DMS79 treated with DMSO at 0.1 percent for 48 hours (cell line): ENCODE measurements around the gene TIMM10B.

Experiments used
- DNase-seq: peaks from one replicate; lab custom pipeline; 2025; lab: John Stamatoyannopoulos, UW

TIMM10B gene

GRCh38 chr11:6481012-6481923 lies at the start of gene TIMM10B, which contains the start of gene ARFIP2:
Gene TIMM10B (plus strand): TSS chr11:6481501. CDS start chr11:6481517, 16 bp downstream.
Gene ARFIP2 (minus strand): TSS chr11:6481331. CDS start chr11:6480421, 910 bp downstream.
- DNase-seq, result peak; percentile 95

DNA sequence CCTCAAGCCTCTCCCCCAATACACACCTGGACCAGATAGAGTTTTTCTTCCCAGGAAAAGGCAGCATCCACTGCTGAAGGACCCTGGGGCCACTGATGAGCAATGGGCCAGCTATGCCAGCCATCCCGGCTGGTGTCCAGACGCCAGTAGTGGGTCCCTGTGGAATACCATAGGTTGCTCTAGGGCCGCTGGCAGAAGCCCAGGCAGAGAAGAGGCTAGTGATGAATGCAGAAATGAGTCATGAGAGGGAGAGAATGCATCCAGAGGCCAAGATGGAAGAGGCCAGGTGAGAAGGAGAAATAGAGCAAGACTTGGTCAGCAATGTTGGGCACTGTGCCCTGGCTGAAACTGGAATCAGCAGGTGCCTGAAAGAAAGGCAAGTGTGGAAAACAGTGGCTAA lies 49.4 kb upstream of the TIMM10B start:
- no peak for DNase-seq

- DNase-seq, result no peak
Observed at GRCh38 chr11:6433998-6434660, 47.2 kb upstream of the TIMM10B start.

DNA sequence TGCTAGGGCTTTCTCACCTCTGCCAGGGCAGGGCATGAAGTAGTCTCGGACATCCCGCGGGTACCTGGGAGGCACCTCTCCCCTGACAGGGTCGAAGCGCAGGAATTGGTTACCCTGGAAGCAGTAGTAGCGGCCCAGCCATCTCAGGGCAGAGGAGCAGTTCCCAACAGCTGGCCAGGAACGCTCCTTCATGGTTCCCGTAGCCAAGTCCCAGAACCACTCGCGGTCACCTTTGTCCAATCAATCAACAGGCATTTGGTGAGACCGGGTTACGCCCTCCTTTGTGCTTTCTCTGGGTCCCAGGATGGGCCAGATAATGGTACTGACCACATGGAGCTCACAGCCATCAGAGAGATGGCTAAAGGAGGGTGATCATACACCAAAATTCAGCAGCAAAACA lies 43.9 kb upstream of the TIMM10B start:
- no peak for DNase-seq

DNA sequence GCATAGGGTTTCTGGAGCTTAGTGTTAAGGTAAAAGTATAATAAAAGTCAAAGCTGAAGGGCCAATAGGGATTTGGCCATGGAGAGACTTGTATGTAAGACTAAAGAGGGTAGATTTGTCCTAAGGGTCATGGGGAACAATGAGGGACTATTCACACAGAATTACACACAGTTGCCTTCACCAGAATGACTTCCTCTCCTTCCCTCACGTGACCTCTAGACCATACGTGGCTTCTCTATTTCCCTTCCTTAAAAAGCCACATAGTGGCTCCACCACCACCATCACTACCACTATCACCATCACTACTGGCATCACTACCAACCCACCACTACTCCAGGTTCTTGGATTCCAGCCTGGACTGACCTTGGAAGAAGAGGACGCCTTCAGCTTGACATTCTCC lies 43.3 kb upstream of the TIMM10B start:
- no peak for DNase-seq

DNA sequence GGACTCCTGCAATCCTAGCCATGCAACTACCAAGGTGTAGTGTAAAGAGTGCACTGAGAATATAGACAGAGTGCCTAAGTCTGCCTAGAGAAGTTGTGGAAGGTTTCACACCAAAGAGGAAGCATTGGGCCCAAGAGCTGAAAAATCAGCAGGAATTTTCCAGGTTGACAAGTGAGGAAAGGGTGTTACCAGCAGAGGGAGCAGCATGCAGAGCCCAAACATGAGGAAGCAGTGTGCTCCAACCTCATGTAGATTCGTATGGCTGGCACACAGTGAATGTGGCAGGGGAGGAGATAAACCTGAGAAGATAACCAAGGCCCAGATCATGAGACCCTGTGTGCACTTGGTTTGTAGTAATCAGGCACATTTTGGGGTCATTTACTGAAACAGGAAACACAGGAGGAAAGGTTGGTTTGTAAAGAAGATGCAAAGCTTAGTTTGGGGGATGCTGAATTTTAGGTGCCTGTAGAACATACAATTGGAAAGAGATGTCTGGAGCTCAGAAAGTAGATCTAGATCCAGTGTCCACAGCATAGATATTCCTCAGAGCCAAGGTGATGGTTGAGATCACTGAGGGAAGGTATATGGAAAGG lies 42.2 kb upstream of the TIMM10B start:
- peak; percentile 9 for DNase-seq

DNA sequence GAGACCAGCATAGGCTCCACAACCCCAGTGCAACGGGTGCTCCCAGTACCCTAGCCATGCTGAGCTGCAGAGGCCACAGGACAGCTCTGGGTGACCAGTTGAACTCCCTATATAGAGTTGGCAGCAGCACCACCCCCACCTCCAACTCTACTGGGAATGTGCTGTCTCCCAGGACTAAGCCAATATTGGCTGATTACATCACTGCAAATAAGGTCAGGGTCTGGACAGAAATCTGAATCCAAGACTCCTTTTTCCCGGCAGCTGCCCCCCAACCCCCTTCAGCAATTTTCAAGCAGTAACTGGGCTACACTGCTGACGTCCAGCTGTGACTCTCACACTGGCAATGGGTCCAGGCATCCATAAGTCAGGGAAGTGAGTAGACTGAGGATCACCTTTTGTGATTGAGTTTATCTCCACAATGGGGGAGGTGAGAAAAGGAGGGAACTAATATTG lies 40.4 kb upstream of the TIMM10B start, which contains the start of gene HPX:
TSS of gene HPX (minus strand) at position 82 of the 453 bp plus-strand sequence. CDS start at position 58, 24 bp downstream.
- DNase-seq, result no peak

DNA sequence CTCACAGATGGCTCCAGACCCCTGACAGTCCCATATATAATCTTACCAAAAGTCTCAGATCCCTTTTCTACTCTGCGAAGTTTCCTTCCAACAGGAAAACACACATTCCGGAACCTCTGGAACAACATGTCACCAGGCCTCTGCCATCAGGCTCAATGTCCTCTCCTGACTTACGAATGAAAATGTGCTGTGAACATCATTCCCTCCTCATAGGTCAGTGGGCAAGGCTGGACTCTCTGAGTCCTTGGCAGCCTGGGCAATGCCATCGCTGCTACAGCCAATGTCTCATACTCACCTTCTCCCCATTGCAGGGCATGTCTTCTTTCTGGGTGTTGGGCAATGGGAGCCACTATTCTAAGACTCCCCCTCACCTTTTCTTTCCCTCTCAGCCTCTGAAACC lies 38.9 kb upstream of the TIMM10B start:
- no peak for DNase-seq

DNA sequence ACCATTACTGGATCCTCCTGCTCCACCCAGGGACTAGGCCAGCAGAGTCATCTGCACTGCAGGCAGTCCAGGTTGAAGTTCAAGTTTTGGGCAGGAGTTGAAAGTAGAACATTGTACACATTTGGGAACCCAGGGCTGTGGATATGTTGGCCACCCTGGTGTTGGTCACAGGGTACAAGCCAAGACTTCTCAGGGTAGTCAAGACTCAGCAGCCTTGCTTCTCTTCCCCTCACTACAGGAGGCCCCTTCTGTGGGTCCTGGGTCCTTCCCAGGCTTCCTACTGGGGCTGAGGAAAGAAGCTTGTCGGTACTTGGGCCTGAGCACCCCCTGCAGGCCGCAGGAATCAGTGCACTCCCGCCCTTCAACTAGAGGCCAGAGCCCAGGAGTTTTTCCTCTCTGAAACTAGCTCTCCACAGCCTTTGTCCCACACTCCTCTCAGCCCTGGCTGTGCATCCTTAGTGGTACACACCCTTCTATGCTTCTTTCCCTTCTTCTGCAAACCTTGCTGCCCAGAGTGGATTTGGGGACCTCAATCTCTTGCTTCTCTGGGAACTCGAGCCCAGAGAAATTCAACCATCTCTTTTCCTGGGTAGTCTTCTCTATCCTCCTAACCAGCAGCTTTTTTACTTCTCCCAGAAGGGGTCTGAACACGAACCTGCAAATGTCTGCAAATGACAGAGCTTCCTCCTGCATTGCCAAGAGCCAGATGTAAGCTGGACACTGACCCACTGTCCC lies 37.9 kb upstream of the TIMM10B start:
- no peak for DNase-seq

DNA sequence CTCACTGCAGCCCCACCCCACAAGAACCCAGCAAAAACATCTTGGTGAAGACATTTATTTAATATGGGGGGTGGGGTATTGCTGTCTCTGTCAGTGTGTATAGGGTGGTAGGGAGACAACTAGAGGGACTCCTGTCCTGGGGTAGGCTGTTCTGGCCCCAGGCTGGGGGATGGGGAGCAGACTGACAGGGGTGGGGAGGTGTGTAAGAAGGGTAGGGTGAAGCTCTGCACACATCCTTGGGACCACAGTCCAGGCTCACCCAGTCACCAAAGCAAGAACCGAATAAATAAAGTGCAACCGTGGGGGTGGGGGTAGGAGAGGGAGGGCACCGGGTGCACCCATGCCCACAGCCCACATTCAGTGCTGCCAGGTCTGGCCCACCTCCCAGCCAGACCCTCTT lies 32.7 kb upstream of the TIMM10B start:
- DNase-seq, result no peak

DNA sequence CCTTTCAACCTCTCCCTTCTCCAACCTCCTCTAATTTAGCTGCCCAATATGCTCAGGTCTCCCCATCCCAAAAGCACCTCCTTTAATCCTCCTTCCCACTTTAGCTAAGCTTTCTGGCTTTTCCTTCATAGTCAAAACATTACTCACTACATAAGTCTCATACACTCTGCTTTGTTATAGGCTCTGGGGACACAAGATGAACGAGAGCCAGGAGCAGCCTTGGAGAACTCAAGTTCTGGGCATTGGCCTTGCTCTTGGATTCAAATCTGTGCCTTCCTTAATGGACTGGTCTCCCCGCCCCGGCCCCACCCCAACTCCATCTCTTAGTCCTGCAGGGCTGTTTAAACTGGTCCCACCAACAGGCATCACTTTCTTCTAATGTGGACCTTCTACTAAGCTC lies 29.1 kb upstream of the TIMM10B start:
- DNase-seq, result no peak

- DNase-seq, result no peak
Observed at GRCh38 chr11:6453152-6453551, 28.1 kb upstream of the TIMM10B start.

DNA sequence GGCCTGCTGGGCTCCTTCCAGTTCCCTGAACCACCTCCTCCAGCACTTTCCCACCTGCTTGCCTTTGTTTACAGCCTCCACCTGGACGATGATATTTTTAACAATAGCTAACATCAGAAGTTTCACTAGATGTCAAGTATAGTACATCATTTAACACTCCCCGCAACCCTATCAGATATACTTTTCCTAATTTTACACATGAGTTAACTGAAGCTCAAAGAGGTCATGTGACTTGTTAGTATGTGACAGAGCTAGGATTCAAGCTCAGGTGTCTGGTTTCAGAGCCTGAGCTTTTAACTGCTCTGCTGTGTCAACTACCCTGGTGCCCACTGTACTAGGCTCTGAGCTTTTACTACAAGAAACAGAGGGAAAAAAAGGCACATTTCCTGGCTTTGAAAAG lies 26.2 kb upstream of the TIMM10B start:
- peak; percentile 43 for DNase-seq

DNA sequence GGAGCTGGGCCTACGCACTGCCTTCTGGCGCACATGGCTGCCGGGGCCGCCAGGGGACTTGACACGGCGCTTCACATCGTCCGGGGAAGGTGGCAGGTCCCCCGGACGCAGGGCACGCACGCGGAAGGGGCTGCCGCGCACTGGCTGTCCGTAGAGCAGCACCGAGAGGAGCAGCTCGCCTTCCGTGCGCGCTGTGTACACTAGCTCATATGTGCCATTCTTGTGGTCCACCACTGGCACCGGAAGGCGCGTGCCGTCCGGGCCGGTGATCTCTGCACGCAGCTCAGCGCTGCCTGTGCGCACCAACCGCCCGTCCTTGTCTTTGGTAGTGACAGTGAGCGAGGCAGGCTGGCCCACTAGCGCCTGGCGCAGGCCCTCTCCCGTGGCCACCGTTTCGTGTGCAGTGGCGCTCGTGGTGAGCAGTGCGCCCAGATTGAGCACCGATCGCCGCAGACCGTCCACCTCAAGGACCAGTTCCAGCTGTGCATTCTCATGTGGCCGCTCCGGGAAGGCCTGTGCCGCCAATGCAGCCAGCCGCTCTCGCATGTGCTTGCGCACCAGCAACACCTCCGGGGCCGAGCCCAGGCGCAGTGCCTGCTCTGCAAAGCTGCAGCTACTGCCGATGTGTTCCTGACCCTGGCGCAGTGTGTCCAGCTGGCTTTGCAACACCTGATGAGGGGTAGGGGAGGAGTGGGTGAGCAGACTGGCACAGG lies 24.8 kb upstream of the TIMM10B start:
- no peak for DNase-seq

GRCh38 chr11:6457581-6458320 lies 23.6 kb upstream of the TIMM10B start:
- DNase-seq, result no peak

- no peak for DNase-seq
Observed at GRCh38 chr11:6458352-6459098, 22.8 kb upstream of the TIMM10B start.

GRCh38 chr11:6459099-6459450 lies 22.2 kb upstream of the TIMM10B start:
- no peak for DNase-seq

DNA sequence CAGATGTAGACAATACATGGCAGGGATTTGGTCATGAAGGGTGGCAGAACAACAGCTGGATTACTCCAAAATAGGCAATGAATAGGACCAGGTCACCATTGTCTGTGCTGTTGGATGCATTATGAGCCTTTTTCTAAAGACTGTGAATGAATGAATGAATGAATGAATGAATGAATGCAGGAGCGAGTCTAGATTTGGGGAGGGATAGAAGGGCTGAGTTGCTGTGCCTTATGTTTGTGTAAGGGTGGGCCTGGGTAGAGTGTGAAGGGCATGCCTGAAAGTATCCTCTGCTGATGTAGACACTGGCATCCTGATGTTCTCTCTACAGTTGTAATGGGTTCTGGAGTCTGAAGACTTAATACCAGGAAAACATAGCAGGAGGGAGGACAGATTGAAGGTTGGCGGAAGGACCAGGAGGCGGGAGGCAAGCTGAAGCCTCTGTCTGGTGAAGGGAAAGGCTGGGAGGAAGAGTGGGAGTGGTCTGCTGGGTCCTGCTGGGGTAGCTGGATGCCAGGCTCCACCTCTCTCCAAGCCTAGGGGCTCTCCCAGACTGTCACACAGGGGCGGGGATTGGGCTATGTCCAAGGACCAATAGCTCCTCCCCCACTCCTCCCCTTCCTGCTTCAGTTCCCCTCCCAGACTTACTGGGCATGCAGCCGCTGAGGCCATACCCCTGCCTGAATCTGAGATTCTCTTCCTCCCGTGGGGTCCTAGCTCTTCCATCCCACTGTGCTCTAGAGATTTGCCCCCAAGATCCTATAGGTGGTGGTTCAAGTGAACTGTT lies 12.4 kb upstream of the TIMM10B start:
- DNase-seq, result no peak

DNA sequence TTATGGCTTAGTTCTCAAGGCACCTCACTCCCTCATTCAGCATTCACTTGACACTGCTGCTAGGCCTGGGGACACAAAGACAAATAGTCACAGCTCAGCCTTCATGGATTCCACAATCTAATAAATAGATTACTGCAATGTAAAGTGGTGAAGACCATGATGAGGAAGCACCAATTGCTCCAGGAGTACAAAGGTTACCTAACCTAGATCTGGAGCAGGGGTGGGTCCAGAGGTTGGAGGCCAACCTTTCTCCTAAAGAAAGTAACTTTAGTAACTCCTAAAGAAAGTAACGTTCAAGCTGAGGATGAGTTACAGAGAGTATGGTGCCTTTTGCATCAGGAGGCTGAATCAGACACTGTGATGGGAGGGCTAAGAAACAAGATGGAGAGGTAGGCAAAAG lies 11.7 kb upstream of the TIMM10B start:
- no peak for DNase-seq
